Right cardiac atrium (tissue), 5 donors: ENCODE results near the gene ELOVL2. TPM values are rescaled to one million over a fixed set of nuclear protein-coding genes. Genes with fewer than 3 reads are reported as not detected.

Experiments used
- ATAC-seq, 2 donors: fragments of 200-7000 bp; cut with Tn5 transposase; one replicate each; pipeline versions ENCODE4 v1.8.0 to v1.9.1; 2020; ENCODE audit warnings: moderate library complexity in 2 of 2, mild to moderate bottlenecking in 1 of 2
- DNase-seq, 3 donors: peaks; one replicate each; pipeline ENCODE4 v3.0.0-alpha.2; 2020
- H3K27ac ChIP-seq: one replicate; pipeline ENCODE4 v1.5.1; 2013; ENCODE audit warnings: mild to moderate bottlenecking, low read length, control low read depth, moderate library complexity
- H3K27me3 ChIP-seq: one replicate; pipeline ENCODE4 v1.6.1; 2013; ENCODE audit not compliant: control insufficient read depth, insufficient read depth
- H3K4me1 ChIP-seq: one replicate; pipeline ENCODE4 v1.6.1; 2013; ENCODE audit warnings: low read length; ENCODE audit not compliant: control insufficient read depth, insufficient read depth
- H3K4me3 ChIP-seq: one replicate; pipeline ENCODE4 v1.5.1; 2013; ENCODE audit warnings: low read length, control low read depth
- H3K9me3 ChIP-seq: one replicate; pipeline ENCODE4 v1.6.1; 2013; ENCODE audit warnings: low read length; ENCODE audit not compliant: control insufficient read depth
- WGBS: extraction: QIAGEN DNeasy Blood & Tissue Kit; methylation state at CpG from one replicate; pipeline ENCODE4 v1.1.7; 2013; 5-methylcytosine and 5-hydroxymethylcytosine counted together
- intact Hi-C, 4 donors: fragments of 100-400 bp; cut with DNase I; formaldehyde crosslinking; loops; one replicate each; pipeline versions ENCODE4 v1.11.0 to v1.14.0; 2022 to 2023
- polyA plus RNA-seq: library from polyadenylated mRNA; stranded (reverse); fragments of 200-250 nt; gene quantifications from one replicate; pipeline ENCODE4 v1.2.3, GENCODE V29; 2013
- total RNA-seq, 4 donors: library from RNA; stranded (reverse); fragmentation: NEBNext Ultra II Directional; extraction: Animal tissue kit (Norgen Biotek cat#: 25700); gene quantifications; one replicate each; pipeline ENCODE4 v1.2.1, GENCODE V29; 2021
- donor health status: healthy with polysubstance abuse.
- donor health status: DM: no; HTN: yes; CAD: no.
- donor health status: DM: no; HTN: no; CAD: no.
- donor health status: DM: no; HTN: yes; CAD: no; lungs with severe emphysema.
- donor health status: DM: yes; HTN: yes; CAD: no.

ELOVL2 gene
- total and polyA plus RNA-seq, 5 donors, result 0.61 to 1.4 (median 1.1) TPM

- Histone ChIP-seq H3K9me3 (no peaks in the 10 kb centered on the region), H3K4me3 (no peak overlapping the region), H3K4me1 (peaks cover 6% of the 10 kb centered on the region), H3K27ac (no peak overlapping the region), H3K27me3 (no peaks in the 10 kb centered on the region)
- intact Hi-C loops, result no loop called here
- ATAC-seq, result peak; percentile 67 to 75
- 44% methylated on average over 2 of the region's 2 CpGs for WGBS
- DNase-seq, result no peak
These were observed 23.1 kb downstream of the ELOVL2 start for GRCh38 chr6:11021003-11021402.

DNA sequence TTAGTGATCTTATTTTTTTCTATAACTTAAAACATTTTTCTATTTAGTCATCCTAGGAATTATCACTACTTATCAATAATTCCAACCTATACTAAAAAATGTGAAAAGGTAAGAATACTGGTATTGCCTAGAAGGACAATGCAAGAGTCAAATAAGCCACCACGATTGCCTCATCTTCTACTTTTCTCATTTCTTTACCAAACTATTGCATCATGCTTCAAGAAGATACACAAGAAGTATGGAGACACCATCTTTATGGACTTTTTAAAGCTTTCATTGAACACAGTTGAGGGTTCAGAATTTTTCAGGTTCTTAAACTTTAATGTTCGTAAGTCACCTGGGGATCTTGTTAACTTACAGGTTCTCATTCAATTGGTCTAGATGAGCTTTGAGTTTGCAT is 25.9 kb downstream of the ELOVL2 start:
- Histone ChIP-seq H3K27me3 (no peaks in the 10 kb centered on the region), H3K4me3 (no peak overlapping the region), H3K27ac (no peak overlapping the region), H3K4me1 (peaks cover 6% of the 10 kb centered on the region), H3K9me3 (no peaks in the 10 kb centered on the region)
- DNase-seq, result no peak
- intact Hi-C loops, result no loop called here
- ATAC-seq, result no peak
- 90% methylated on average over 2 of the region's 2 CpGs for WGBS

- H3K27ac ChIP-seq, result no peak overlapping the region
- DNase-seq (no peak), ATAC-seq (no peak)
- H3K9me3 ChIP-seq, result no peaks in the 10 kb centered on the region
- intact Hi-C loops, result no loop called here
- no peaks in the 10 kb centered on the region for H3K27me3 ChIP-seq
- no peak overlapping the region for H3K4me3 ChIP-seq
- WGBS, result 94% methylated on average over 3 of the region's 3 CpGs
- peaks cover 3% of the 10 kb centered on the region for H3K4me1 ChIP-seq
These were observed 27.0 kb downstream of the ELOVL2 start for GRCh38 chr6:11017090-11017489.

- Histone ChIP-seq H3K4me1 (no peaks in the 10 kb centered on the region), H3K9me3 (no peaks in the 10 kb centered on the region), H3K4me3 (no peak overlapping the region), H3K27ac (no peak overlapping the region), H3K27me3 (no peaks in the 10 kb centered on the region)
- 27% methylated on average over 1 of the region's 1 CpG for WGBS
- DNase-seq (no peak), ATAC-seq (no peak)
- intact Hi-C loops, result no loop called here
These were observed 27.7 kb downstream of the ELOVL2 start for GRCh38 chr6:11016452-11016851.

- H3K27me3 ChIP-seq, result no peaks in the 10 kb centered on the region
- no peak overlapping the region for H3K27ac ChIP-seq
- no peak overlapping the region for H3K4me3 ChIP-seq
- H3K9me3 ChIP-seq, result no peaks in the 10 kb centered on the region
- DNase-seq, result no peak
- no peak for ATAC-seq
- H3K4me1 ChIP-seq, result no peaks in the 10 kb centered on the region
- intact Hi-C loops, result no loop called here
These were observed 29.0 kb downstream of the ELOVL2 start for GRCh38 chr6:11015102-11015501.

DNA sequence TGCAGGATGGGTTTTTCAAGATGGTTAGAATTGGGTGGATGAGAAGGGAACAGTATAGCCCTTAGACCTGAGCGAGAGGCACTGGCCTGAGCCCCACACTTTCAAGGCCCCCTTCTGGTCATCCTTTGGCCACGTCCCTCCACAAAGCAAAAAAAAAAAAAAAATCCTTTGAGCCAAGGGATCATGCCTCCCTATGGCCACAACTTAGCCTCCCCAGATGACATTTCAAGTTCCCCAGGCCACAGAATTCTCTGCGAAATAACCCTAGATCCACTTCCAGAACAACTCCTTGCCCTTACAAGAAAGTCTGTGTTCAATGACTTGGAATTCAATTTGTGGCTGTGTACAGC is 30.4 kb downstream of the ELOVL2 start:
- Histone ChIP-seq H3K27ac (no peak overlapping the region), H3K9me3 (no peaks in the 10 kb centered on the region), H3K27me3 (no peaks in the 10 kb centered on the region), H3K4me3 (no peak overlapping the region), H3K4me1 (peaks cover 2% of the 10 kb centered on the region)
- WGBS, result 77% methylated on average over 3 of the region's 3 CpGs
- no peak for DNase-seq
- intact Hi-C loops, result no loop called here
- no peak for ATAC-seq

GRCh38 chr6:11012976-11013720 is 31.0 kb downstream of the ELOVL2 start:
- Histone ChIP-seq H3K4me1 (peaks cover 2% of the 10 kb centered on the region), H3K4me3 (no peak overlapping the region), H3K27ac (no peak overlapping the region), H3K27me3 (no peaks in the 10 kb centered on the region), H3K9me3 (no peaks in the 10 kb centered on the region)
- no peak for DNase-seq
- ATAC-seq, result no peak
- 86% methylated on average over 5 of the region's 5 CpGs for WGBS
- intact Hi-C loops, result no loop called here

GRCh38 chr6:11012295-11012754 is 31.8 kb downstream of the ELOVL2 start:
- no peak overlapping the region for H3K4me3 ChIP-seq
- WGBS, result 69% methylated on average over 5 of the region's 5 CpGs
- no peak overlapping the region for H3K27ac ChIP-seq
- no peaks in the 10 kb centered on the region for H3K9me3 ChIP-seq
- no peak for DNase-seq
- no peak for ATAC-seq
- peaks cover 4% of the 10 kb centered on the region for H3K4me1 ChIP-seq
- intact Hi-C loops, result no loop called here
- H3K27me3 ChIP-seq, result no peaks in the 10 kb centered on the region

DNA sequence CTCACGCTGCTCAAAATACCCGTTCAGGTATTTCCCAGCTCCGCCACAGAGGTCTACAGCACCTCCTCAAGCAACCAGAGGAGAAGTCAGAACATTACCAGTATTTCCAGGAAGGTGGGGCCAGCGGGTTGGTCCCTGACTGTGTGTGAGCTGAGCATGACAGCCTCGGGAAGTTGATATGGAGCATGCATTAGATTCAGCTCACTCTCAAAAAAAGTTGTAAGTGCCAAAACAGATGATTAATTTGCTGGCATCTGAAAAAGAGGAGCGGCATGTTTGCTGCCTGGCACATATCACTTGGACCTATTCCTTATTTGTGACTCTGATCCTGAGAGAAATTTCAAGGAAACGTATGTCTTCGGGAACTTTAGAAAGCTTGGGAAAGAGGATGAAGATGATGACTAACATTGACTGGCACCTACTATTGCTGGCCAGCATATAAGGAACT is 32.3 kb downstream of the ELOVL2 start:
- ATAC-seq, result peak; percentile 65 to 68
- DNase-seq, result peak in 2 of 3 donors; percentile 19 to 54
- Histone ChIP-seq H3K9me3 (no peaks in the 10 kb centered on the region), H3K27me3 (no peaks in the 10 kb centered on the region), H3K27ac (no peak overlapping the region), H3K4me1 (peaks cover 4% of the 10 kb centered on the region), H3K4me3 (no peak overlapping the region)
- WGBS, result 47% methylated on average over 8 of the region's 8 CpGs
- intact Hi-C loops, result no loop called here

DNA sequence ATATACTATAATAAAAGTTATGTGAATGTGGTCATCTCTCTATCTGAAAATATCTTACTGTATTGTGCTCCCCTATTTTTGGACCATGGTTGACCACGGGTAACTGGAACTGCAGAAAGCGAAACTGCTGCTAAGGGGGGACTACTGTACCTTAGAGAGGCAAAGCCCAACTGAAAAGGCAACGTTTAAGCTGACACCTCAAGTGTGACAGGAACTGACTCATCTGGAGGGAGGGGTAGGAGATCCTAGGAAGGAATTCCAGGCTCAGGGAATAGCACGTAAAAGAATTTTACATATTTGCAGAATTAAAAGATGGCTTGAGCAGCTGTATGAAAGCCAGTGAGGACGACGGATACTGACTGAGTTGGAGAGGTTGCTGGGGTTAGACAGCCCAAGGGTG is 34.8 kb downstream of the ELOVL2 start:
- intact Hi-C loops, result no loop called here
- H3K9me3 ChIP-seq, result no peaks in the 10 kb centered on the region
- no peak overlapping the region for H3K4me3 ChIP-seq
- peaks cover 4% of the 10 kb centered on the region for H3K4me1 ChIP-seq
- ATAC-seq (peak in 1 of 2 donors; percentile 49), DNase-seq (no peak)
- 51% methylated on average over 6 of the region's 6 CpGs for WGBS
- H3K27ac ChIP-seq, result no peak overlapping the region
- no peaks in the 10 kb centered on the region for H3K27me3 ChIP-seq

- no peaks in the 10 kb centered on the region for H3K27me3 ChIP-seq
These were observed 35.3 kb downstream of the ELOVL2 start for GRCh38 chr6:11008821-11009220.

More at GRCh38 chr6:11008821-11009220, 35.3 kb downstream of the ELOVL2 start:
- H3K4me1 ChIP-seq, result peaks cover 4% of the 10 kb centered on the region
- 39% methylated on average over 1 of the region's 1 CpG for WGBS
- no peak overlapping the region for H3K4me3 ChIP-seq
- DNase-seq (no peak), ATAC-seq (peak; percentile 41 to 69)
- H3K27ac ChIP-seq, result no peak overlapping the region
- intact Hi-C loops, result no loop called here
- H3K9me3 ChIP-seq, result no peaks in the 10 kb centered on the region
